A673 (cell line): Measurements from ENCODE around the gene SNAPC5.
"Not testable (repeated sequence)": the region's sequence is repeated elsewhere in the genome, so short reads cannot be mapped to it uniquely, and the experiment has no call there.

Source experiments
- CTCF ChIP-seq: fragments of 300-800, 200-600 bp; sonication (generic); conservative IDR thresholded peaks from 2 replicates; pipeline ENCODE4 v1.5.1; 2017; ENCODE audit warnings: low read depth, mild to moderate bottlenecking, antibody characterized with exemption, low read length, moderate library complexity, mixed read lengths
- EZH2 ChIP-seq: fragments of 200-600 bp; sonication (generic); IDR thresholded peaks from 2 replicates; pipeline ENCODE4 v1.6.1; 2017; ENCODE audit warnings: borderline replicate concordance, low read depth, mild to moderate bottlenecking, mixed read lengths, antibody characterized with exemption, low read length; ENCODE audit not compliant: poor library complexity, severe bottlenecking

GRCh38 chr15:66470825-66471224, 26.7 kb downstream of the SNAPC5 start:
- TF ChIP-seq CTCF, EZH2: not testable (repeated sequence)
